Stimulated activated memory B cell treated with anti-CD40 and anti-IgM and Interleukin-4, amounts not matched to agents 10 μg/mL and 1 μg/mL and 100 μg/mL, for 72 hours (primary cell): ENCODE measurements around the gene FOXRED1.
"Not testable (repeated sequence)": the region's sequence is repeated elsewhere in the genome, so short reads cannot be mapped to it uniquely, and the experiment has no call there.

Source experiments
- ATAC-seq: fragments of 150-1000 bp; cut with Tn5 transposase; 2 replicates; pipeline ENCODE4 v1.10.0; 2021
- H3K27ac Mint-ChIP-seq: one replicate; pipeline ENCODE4 v1.8.0; 2022; ENCODE audit warnings: mild to moderate bottlenecking, mixed read lengths
- H3K27me3 Mint-ChIP-seq: one replicate; pipeline ENCODE4 v1.8.0; 2022; ENCODE audit warnings: mixed read lengths
- H3K36me3 Mint-ChIP-seq: one replicate; pipeline ENCODE4 v1.8.0; 2022; ENCODE audit warnings: mixed read lengths
- H3K4me1 Mint-ChIP-seq: one replicate; pipeline ENCODE4 v1.8.0; 2022; ENCODE audit warnings: mixed read lengths
- H3K4me3 Mint-ChIP-seq: one replicate; pipeline ENCODE4 v1.8.0; 2022; ENCODE audit warnings: mild to moderate bottlenecking, moderate library complexity, mixed read lengths
- H3K9me3 Mint-ChIP-seq: one replicate; pipeline ENCODE4 v1.8.0; 2022; ENCODE audit warnings: mixed read lengths

FOXRED1 gene

DNA sequence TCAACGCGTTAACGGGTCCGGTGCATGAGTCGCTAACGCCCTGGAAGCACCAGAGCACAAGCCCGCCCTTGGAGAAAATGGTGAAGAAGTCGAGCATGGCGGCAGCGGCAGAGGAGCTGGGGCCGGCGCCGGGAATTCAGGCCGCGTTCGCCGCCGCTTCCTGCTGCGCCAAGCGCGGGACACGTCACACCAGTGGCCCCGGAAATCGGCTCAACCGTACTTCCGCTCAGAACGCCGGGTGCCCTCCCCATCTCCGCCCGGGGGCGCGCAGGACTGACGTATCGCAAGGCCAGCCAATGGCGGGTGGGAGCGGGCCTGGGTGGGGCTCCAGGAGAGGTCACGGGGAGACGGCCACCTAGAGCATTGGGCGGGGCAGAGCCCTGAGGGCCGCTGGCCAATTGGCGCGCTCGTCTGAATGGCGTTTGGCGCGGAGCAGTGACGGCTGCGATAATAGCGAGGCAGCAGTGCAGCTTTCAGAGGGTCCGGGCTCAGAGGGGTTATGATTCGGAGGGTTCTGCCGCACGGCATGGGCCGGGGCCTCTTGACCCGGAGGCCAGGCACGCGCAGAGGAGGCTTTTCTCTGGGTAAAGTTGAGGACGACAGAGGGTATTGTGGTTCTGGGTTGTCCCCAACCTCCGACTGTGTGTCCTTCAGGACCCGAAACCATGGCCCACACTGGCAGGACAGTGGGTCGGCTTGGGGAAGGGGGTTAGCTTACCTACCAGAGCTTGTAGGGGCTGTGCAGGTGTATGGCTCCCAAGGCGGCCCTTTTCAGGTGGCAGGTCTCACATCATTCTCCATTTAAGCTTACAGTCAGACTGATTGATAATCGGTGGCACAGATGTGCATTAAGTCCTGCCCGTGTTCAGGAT is at the start of gene FOXRED1, which contains the start of gene SRPRA:
Gene FOXRED1 (plus strand): TSS at position 447 of the 872 bp plus-strand sequence. CDS start 53 bp downstream, at position 500.
Gene SRPRA (minus strand): TSS at position 188 of the 872 bp plus-strand sequence. CDS start 91 bp downstream, at position 97.
- Mint-ChIP-seq H3K4me3 (peak within 1 kb of the TSS; percentile 95), H3K27ac (peak within 1 kb of the TSS; percentile 99), H3K27me3 (no peaks in the 10 kb centered on the region), H3K4me1 (peaks cover 44% of the 10 kb centered on the region), H3K9me3 (no peaks in the 10 kb centered on the region), H3K36me3 (peaks cover 46% of the 10 kb centered on the region)
- ATAC-seq = peak; percentile 100

DNA sequence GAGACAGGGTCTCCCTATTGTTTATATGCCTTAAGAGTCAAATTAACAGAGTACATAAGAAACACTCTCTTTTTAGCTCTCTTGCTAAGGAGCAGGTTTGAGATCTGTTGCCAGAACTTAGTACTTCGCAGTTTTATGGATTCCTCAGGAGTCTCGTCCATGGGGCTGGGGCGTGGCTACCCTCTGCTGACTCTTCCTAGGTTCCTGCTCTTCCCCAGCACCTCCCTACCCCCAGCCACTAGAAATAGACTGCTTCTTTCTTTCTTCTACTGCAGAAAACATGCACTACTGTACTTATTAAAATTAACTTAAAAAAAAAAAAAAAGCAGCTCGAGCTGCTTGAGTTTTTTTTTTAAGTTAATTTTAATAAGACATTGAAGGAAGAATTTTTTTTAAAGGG is 49.4 kb upstream of the FOXRED1 start:
- no peak for ATAC-seq
- no peak overlapping the region for H3K4me3 Mint-ChIP-seq
- H3K36me3 Mint-ChIP-seq = peaks cover 6% of the 10 kb centered on the region
- H3K27me3 Mint-ChIP-seq = no peaks in the 10 kb centered on the region
- no peaks in the 10 kb centered on the region for H3K9me3 Mint-ChIP-seq
- H3K4me1 Mint-ChIP-seq = peaks cover 29% of the 10 kb centered on the region
- H3K27ac Mint-ChIP-seq = no peak overlapping the region

DNA sequence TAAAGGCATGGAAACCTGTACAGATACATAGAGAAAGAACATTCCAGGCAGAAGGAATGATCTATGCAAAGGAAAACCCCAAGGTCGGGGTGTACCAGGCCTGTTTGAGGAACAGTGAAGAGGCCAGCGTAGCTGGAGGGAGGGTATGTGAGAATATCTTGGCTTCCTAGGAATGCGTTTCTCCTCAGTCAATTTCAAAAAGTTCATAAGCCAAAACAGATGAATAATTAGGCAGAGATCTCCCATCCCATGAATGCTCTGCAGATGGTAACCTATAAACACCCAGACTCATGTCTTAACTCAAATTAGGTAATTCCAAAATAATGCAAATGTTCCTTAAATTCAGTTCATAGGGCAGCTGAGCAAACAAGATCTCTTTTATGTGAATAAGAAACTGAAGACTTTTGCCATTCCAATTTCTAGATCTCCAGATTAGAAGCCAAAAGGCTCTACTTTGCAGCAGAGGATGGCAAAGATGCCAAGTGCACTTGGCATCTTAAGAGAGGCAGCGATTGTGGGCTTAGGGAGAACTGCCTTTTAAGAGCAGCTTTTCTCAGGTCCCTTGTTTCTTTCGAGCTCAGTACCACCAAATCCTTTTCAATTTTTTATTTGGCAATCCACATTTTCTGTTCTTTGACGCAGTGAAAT is 44.2 kb upstream of the FOXRED1 start:
- Mint-ChIP-seq H3K27me3 (no peaks in the 10 kb centered on the region), H3K36me3 (peaks cover 26% of the 10 kb centered on the region), H3K4me3 (no peak overlapping the region), H3K27ac (no peak overlapping the region), H3K9me3 (no peaks in the 10 kb centered on the region), H3K4me1 (peaks cover 7% of the 10 kb centered on the region)
- ATAC-seq = no peak

DNA sequence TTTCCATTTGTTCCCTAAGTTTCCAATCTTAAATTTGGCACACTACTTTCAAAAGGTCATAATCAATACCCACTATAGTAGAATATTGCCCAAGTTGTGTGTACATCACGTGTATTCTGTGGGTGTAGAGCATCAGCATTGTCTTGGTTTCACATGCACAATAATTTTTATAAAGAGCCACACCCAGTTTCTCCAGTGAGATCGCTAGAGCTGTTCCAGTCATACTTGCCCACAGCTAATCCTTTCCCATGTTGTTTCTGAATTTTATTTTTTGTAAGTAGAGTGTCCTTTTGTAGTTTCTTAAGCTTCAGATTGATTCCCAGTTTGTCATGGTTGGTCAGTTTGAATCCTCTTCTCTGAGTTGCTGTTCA is 43.7 kb upstream of the FOXRED1 start:
- no peaks in the 10 kb centered on the region for H3K27me3 Mint-ChIP-seq
- no peaks in the 10 kb centered on the region for H3K9me3 Mint-ChIP-seq

DNA sequence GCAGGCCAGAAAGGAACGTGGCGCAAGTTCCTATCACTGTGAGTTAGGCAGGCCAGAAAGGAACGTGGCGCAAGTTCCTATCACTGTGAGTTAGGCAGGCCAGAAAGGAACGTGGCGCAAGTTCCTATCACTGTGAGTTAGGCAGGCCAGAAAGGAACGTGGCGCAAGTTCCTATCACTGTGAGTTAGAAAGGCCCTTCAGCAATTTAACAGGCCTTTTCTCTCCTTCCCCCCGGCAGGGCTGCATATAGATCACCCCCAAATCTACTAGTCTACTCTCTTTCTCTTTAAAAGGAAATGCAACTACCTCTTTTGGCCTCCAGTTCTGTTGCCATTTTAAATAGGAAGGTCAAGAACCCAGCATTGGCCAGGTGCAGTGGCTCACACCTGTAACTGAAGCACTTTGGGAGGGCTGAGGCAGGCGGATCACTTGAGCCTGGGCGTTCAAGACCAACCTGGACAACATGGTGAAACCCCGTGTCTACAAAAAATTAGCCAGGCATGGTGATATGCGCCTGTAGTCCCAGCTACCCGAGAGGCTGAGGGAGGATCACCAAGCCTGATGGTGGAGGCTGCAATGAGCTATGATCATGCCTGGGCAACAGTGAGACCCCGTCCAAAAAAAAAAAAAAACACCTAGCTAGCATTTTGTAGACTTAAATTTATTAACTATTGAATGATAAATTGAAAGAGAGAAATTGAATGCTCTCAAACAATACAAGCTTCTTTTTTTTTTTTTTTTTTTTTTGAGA is 42.4 kb upstream of the FOXRED1 start:
- Mint-ChIP-seq H3K4me3 (no peak overlapping the region), H3K4me1 (no peaks in the 10 kb centered on the region), H3K27me3 (no peaks in the 10 kb centered on the region), H3K27ac (no peak overlapping the region), H3K9me3 (no peaks in the 10 kb centered on the region), H3K36me3 (peaks cover 32% of the 10 kb centered on the region)
- ATAC-seq = no peak

More for the DNA sequence above, 43.7 kb upstream of the FOXRED1 start:
- H3K27ac Mint-ChIP-seq = no peak overlapping the region
- no peak for ATAC-seq
- H3K4me1 Mint-ChIP-seq = peaks cover 3% of the 10 kb centered on the region
- no peak overlapping the region for H3K4me3 Mint-ChIP-seq
- H3K36me3 Mint-ChIP-seq = peaks cover 27% of the 10 kb centered on the region

DNA sequence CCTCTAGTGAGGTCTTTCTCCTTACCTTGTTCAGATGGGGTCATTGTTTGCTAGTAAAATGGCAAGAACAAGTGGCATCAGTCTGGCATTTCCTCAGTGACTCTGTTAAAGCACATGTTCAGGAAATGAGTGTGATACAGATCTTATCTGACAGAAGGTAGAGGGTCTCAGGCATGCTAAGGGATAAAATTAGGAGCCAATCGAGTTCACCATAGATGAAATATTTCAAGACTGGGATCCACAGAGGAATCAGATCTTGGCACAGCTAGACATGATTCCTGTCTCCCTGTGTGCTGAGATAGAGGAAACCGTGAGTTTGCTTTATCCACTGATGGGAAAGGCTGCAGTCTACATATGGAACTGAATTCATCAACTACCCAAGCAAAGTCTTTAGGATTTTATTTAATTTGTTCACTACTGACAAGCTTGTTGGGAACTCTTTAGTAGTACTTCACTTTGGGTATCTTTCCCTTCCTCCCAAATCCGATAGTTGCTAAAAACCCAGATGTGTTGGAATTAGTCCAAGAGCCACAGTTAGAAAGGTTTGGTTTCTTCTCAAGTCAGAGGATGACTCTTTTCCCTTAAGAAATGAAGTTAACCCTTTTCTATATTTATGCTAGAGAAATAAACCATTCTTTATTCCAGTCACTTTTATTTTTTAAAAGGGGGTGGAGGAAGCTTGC is 39.0 kb upstream of the FOXRED1 start:
- Mint-ChIP-seq H3K9me3 (no peaks in the 10 kb centered on the region), H3K4me3 (no peak overlapping the region), H3K27ac (no peak overlapping the region), H3K36me3 (peaks cover 33% of the 10 kb centered on the region), H3K4me1 (peaks cover 6% of the 10 kb centered on the region), H3K27me3 (no peaks in the 10 kb centered on the region)
- no peak for ATAC-seq

DNA sequence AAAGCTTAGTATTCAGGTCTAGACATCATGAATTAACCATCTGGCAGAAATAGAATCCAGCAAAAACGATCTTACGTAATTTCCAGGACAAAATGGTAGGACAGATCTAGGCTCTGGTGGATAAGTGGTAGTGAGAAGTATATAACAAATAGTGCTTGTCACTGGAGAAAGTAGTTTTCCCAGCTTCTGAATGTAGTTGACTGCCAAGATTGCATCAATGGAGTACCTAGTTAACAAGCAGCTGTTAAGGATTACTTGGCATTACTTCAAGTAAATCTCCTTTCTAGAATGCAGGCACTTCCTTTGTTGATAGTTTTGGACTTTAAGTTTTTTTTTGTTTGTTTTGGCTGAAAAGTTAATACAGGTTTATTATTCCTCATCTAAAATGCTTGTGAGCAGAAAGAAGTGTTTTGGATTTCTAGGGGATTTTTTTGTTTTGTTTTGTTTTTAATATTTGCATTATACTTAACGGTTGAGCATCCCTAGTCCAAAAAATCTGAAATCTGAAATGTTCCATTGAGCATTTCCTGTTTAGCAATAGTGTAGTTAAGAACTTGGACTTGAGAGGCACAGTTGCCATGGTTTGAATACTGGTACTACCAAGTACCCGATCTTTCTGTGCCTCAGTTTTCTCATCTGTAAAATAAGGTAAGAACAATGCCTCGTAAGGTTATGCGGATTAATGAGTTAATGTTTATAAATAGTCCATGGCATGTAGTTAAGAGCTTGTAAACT is 37.1 kb upstream of the FOXRED1 start:
- Mint-ChIP-seq H3K9me3 (no peaks in the 10 kb centered on the region), H3K27me3 (no peaks in the 10 kb centered on the region), H3K27ac (no peak overlapping the region), H3K4me1 (peaks cover 6% of the 10 kb centered on the region), H3K4me3 (no peak overlapping the region), H3K36me3 (peaks cover 42% of the 10 kb centered on the region)
- ATAC-seq = no peak

DNA sequence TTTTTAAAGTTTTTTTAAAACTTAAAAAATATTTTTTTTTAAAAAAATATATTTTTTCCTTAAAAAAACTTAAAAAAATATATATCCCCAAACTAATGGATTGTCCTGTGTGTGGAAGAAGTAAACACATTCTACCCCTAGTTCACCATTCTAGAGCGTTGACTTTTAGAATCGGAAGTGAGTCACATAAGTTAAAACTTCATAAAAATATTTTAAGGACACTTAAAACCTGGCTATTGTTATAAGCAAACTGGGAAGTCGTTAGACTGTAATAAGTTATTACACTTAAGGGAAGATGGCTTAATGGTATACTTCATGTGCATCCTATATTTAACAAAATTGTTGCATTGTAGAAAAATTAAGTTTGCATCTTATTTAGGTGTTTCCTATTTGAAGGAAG is 36.3 kb upstream of the FOXRED1 start:
- H3K9me3 Mint-ChIP-seq = no peaks in the 10 kb centered on the region
- peaks cover 43% of the 10 kb centered on the region for H3K36me3 Mint-ChIP-seq
- peaks cover 6% of the 10 kb centered on the region for H3K4me1 Mint-ChIP-seq
- ATAC-seq = no peak
- H3K27ac Mint-ChIP-seq = no peak overlapping the region
- no peaks in the 10 kb centered on the region for H3K27me3 Mint-ChIP-seq
- H3K4me3 Mint-ChIP-seq = no peak overlapping the region

DNA sequence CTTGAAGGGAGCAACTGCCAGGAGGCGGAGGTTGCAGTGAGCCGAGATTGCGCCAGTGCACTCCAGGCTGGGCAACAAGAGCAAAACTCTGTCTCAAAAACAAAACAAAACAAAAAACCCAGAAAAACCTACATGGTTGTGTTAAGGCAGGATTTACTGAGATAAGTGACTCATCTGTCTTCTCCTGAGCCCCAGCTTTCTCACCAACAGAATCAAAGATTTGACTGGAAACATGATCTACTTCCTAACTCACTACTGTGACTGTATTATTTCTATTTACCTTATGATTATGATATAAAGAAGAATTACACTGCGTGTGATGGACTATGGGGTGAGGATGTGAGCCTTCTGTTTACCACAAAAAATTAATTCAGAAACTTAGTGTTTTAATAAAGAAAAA is 35.6 kb upstream of the FOXRED1 start:
- Mint-ChIP-seq H3K27me3 (no peaks in the 10 kb centered on the region), H3K9me3 (no peaks in the 10 kb centered on the region), H3K4me3 (no peak overlapping the region), H3K36me3 (peaks cover 48% of the 10 kb centered on the region), H3K27ac (no peak overlapping the region), H3K4me1 (peaks cover 6% of the 10 kb centered on the region)
- ATAC-seq = no peak

DNA sequence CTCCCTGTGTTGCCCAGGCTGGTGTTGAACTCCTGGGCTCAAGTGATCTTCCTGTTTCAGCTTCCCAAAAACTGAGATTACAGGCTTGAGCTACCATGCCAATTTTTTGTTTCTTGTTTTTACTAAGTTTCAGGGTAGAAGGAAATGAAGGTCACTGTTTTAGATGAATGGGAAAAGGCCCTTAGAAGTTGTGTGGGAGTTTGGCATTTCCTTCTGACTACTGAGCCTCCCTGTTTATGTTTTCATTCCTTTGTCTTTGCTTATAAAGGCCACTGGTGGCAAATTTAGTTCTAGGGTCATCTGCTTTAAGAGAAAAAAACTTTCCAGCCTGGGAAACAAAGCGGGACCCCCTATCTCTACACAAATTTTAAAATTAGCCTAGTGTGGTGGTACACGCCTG is 22.3 kb upstream of the FOXRED1 start:
- Mint-ChIP-seq H3K4me3 (no peak overlapping the region), H3K4me1 (no peaks in the 10 kb centered on the region), H3K27me3 (no peaks in the 10 kb centered on the region), H3K27ac (no peak overlapping the region), H3K36me3 (peaks cover 39% of the 10 kb centered on the region), H3K9me3 (no peaks in the 10 kb centered on the region)
- ATAC-seq = no peak

DNA sequence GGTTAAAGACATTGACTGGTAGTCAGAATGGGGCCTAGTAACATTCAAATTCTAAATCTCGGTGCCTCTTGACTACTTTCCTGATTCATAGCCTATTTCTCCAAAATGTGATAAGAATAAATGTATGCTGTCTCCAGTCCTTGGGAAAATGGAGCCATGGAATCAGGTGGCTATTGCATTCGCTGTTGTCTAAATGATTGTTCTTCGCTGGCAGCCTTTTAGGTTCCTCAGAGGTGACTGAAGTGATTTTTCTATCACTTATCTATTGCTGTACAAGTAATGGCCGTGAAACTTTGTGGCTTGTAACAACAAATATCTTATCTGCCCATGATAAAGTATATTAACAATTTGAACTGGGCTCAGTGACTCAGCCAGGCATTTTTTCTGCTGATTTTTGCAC is 15.7 kb upstream of the FOXRED1 start:
- no peak overlapping the region for H3K27ac Mint-ChIP-seq
- H3K4me3 Mint-ChIP-seq = no peak overlapping the region
- no peak for ATAC-seq
- H3K9me3 Mint-ChIP-seq = no peaks in the 10 kb centered on the region
- peaks cover 26% of the 10 kb centered on the region for H3K36me3 Mint-ChIP-seq
- H3K4me1 Mint-ChIP-seq = no peaks in the 10 kb centered on the region
- H3K27me3 Mint-ChIP-seq = no peaks in the 10 kb centered on the region

DNA sequence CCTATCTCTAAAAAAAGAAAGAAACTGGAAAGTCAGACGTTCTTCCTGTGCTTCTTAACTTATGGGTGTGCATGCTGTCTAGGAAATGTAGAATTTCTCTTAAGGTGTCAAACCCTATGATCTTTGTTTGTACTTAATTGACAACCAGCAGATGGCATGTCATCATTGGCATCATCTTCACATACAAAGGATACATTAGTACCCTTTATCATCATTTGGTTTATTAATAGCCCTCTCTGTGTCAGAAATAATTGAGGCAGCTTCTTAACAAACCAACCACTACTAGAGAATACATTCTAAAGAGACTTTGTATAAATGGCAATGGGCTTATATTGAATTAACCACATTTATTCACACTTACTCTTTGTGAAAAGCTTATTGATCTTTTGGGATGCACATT is 14.1 kb upstream of the FOXRED1 start:
- no peaks in the 10 kb centered on the region for H3K4me1 Mint-ChIP-seq
- H3K36me3 Mint-ChIP-seq = peaks cover 26% of the 10 kb centered on the region
- no peaks in the 10 kb centered on the region for H3K9me3 Mint-ChIP-seq
- no peak overlapping the region for H3K27ac Mint-ChIP-seq
- H3K4me3 Mint-ChIP-seq = no peak overlapping the region
- H3K27me3 Mint-ChIP-seq = no peaks in the 10 kb centered on the region
- ATAC-seq = no peak

DNA sequence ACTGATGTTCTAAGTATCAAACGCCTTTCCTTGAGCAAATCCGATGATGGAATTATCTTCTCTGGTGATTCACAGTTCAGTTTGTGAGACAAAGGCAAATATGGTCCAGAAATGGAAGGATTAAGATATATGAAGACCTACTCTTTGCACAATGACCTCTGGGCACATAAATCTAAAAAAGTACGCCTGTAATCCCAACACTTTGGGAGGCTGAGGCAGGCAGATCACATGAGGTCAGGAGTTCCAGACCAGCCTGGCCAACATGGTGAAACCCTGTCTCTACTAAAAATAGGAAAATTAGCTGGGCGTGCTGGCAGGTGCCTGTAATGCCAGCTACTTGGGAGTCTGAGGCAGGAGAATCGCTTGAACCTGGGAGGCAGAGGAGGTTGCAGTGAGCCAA is 13.4 kb upstream of the FOXRED1 start:
- peaks cover 30% of the 10 kb centered on the region for H3K36me3 Mint-ChIP-seq
- not testable (repeated sequence) for ATAC-seq, H3K4me1 Mint-ChIP-seq, H3K27ac Mint-ChIP-seq, H3K4me3 Mint-ChIP-seq, H3K27me3 Mint-ChIP-seq, H3K9me3 Mint-ChIP-seq

DNA sequence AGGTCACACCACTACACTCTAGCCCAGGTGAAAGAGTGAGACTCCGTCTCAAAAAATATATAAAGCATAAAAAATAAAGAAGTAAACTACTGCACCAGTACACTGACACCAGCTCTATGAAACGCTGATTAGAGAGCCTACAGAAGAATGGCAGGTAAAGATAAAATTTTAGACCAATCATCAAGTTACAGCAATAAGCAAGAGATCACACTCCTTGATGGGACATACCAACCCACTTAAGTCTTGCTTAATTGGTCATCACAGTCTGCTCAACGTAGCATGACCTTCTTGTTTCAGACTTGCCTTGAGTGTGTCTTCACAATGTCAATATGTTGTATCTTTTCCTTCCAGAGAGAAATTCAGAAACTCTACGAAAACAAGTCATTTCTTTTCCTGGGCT is 12.7 kb upstream of the FOXRED1 start:
- no peak overlapping the region for H3K27ac Mint-ChIP-seq
- H3K27me3 Mint-ChIP-seq = no peaks in the 10 kb centered on the region
- no peak for ATAC-seq
- no peaks in the 10 kb centered on the region for H3K9me3 Mint-ChIP-seq
- H3K4me3 Mint-ChIP-seq = no peak overlapping the region
- peaks cover 36% of the 10 kb centered on the region for H3K36me3 Mint-ChIP-seq
- H3K4me1 Mint-ChIP-seq = no peaks in the 10 kb centered on the region
